GM19193 (cell line): ENCODE data around the gene OR52N2.

Experiments
- POLR2A ChIP-seq: IDR thresholded peaks from 4 replicates; pipeline ENCODE4 v1.6.1; 2011; ENCODE audit not compliant: insufficient read depth, insufficient read length; ENCODE audit errors: extremely low read depth

OR52N2 gene

DNA sequence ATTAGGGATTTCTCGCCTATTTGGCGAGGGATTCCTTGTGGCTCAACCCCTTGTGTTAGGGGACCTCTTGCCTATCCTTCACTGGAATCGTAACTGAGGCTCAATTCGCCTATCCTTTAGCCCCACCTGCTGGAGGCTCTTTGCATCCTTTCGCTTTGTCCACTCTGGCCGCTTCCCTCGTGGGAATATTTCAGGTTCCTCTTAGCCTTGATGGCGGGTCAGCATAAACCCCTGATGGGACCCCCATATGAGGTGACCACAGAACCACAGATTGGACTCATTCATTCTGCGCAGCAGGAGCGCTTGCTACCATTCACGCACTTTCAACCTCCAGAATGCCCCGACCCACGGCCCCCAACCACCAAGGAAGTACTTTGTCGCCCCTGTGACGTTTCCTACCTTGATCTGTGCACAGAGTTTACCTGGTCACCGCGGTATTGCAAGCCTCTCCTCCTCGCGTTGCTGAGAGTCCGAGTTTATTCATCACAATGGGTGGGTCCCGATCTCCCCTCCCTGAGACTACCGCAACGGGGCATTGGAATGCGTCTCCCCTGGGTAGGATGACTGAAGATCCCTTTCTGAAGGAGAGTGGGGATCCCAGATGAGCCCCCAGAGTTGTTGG, at the start of gene OR52N2:
Gene OR52N2 (plus strand): TSS at position 425 of the 622 bp plus-strand sequence. CDS start 11,412 bp downstream, outside the sequence.
- no peak for TF ChIP-seq POLR2A

DNA sequence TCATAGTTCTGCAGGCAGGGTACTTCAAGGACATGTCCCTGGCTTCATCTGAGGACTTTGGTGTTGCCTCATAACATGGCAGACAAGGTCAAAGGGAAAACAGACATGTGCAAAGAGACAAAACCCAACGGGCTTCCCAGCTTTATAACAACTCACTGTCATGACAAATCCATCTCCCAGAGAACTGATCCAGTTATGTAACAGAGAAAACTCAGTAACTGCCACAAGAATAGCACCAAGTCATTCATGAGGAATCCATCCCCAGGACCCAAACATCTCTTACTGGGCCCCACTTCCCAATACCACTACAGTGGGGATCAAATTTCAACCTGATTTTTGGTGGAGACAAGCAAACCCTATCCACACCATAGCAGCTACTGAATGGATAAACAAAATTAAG, 41.7 kb upstream of the OR52N2 start:
- no peak for TF ChIP-seq POLR2A

DNA sequence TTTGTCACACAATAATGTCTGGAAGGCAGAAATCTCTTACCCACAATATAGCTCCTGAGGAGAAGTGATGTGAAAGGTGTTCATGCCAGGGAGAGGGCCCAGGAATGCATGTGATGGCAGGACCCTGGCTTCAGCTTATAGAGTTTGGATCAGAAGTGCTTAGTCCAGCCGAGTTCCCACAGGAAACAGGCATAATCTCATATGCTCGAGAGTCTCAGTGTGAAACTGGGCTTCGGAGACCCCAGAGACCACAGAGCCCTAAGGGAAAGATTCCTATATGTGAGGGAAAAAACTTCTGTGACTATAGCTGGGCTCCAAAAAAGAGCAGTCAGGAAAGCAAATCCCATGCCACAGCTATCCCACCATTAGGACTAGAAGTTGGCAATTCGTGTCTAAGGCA, 25.5 kb upstream of the OR52N2 start, which contains the start of gene OR52N5:
Gene OR52N5 (minus strand): TSS at position 101 of the 400 bp plus-strand sequence. CDS start 4,721 bp downstream, outside the sequence.
- TF ChIP-seq POLR2A: no peak

DNA sequence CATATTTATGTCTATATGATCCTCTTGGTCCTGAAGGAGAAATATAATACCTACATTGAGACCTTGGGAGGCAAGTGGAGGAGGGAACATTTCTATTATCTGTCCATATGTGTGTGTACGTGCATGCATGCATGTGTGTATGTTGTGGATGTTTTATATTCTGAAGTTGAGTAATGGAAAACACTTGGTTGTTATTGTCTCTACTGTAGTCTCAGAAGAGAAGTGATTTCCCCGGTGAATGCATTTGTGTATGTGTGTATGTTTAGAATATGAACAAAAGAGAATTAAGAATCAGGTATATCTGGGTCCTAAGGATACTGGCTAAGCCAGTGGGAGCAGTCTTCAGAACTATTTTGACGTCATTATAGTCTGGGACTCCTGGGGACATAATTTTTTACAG, 17.6 kb upstream of the OR52N2 start, which contains the start of gene OR52N1:
Gene OR52N1 (minus strand): TSS at position 101 of the 400 bp plus-strand sequence. CDS start 2,449 bp downstream, outside the sequence.
- no peak for TF ChIP-seq POLR2A

DNA sequence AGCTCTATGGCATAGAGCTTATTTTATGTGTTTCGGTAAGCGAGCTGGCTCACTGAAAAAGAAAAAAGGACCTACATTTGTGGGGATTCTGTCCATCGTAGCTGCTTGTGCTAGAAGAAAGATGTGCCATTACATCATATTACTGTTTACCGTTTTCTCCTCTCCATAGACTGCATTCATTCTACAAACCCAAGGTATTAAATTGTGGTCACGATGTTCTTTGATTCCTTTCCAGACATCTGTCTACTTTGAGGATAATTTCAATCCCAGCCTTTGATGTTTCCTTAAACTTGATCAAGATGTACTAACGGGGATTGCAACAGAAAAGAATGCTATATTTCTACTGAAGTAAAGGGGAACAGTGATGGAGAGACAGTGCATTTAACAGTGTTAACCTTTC, 12.2 kb upstream of the OR52N2 start:
- TF ChIP-seq POLR2A: no peak

DNA sequence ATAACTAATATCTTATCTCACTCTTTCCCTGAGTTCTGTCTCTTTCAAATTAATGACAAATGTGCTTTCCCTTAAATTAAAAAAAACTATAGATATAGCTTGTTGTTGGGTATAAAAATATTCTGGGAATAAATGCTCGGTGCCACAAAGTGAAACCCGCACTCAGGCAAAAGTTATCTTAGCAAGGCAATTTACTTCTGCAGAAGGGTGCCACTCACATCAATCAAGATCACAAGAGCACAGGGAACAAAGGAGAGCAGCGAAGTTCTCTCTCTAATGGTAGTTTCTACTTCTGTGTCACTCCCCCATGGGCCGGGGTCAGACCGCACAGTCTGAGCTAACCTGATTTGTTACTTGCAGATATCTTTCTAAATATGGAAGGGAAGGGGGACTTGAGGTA, 4.7 kb upstream of the OR52N2 start:
- TF ChIP-seq POLR2A: no peak

DNA sequence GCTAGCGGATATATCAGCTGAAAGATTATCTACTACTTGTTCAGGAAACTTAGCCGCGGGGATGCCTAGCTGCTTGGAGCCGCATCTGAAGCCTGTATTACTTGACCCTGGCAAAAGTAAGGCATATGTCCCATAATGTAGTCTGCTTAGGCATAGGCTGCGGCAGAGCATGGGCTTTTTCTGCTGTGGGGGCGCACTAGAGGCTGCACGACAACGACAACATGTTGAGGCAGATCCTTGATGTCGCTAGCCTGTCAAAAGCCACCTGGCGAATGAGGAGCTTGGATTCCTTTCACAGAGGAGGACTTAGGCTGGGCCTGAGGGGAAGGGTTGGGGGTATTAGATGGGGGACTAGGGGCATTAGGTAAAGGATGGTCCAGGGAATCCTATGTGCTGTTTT, 1.1 kb upstream of the OR52N2 start:
- no peak for TF ChIP-seq POLR2A

DNA sequence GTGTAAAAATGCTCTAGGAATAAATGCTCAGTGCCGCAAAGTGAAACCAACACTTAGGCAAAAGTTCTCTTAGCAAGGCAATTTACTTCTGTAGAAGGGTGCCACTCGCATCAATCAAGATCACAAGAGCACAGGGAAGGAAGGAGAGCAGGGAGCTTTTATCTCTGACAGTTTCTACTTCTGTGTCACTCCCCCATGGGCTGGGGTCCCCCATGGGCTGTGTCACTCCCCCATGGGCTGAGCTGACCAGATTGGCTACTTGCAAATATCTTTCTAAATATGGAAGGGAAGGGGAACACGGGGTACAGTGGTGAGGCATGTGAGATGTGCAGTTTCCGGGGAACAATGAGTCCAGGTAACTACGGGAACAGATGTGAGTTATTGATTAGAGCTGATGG, 397 bp downstream of the OR52N2 start:
- TF ChIP-seq POLR2A: no peak

DNA sequence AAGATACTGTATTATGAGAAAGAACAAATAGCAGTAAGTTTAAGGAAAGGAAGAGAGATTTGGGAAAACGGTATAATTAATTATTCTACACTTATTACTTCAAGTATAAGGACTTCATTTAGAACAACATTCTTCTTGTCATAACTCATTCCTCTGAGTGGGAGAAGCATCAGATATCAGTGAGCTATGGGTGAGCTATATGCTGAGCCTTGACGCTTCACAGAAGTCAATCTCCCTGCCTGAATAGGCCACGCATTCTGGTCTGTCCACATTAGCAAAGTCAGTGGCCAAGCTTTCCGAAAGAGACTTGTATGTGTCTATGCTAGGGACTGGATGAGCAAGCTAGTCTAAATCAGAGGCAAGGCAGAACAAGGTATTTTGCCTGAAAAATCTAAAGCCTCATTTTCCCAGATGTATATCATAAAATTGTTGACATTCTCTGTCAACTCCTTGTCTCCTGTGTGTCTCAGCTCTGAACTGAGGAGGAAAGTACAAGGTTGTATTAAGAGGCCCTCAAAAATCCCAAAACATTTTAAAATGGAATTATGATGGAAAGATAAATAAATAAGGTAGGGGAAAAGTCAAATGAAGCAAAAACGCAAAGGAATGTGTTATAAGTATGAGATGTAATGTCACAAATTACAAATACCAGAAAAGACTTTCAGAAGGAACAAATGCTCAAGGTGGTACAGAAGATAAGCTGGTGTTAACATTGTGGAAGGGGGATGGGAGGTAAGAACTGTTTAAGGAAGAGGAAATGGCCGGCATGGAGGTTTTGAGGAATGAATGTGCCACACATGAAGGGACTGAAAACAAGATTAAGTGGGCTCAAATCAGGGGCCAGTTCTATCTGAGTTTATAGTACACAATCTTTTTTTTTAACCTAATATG, 1.4 kb downstream of the OR52N2 start:
- TF ChIP-seq POLR2A: no peak

DNA sequence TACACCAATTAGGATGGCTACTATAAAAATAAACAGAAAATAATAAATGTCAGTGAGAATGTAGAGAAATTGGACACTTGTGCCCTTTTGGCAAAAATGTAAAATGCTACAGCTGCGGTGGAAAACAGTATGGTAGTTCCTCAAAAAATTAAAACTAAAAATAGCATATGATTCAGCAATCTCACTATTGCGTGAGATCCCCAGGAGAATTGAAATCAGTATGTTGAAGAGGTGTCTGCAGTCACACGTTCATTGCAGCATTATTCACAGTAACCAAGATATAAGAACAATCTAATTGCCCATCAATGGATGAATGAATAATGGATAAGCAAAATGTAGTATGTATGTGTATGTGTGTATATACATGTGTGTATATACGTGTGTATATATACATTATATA, 6.8 kb downstream of the OR52N2 start:
- TF ChIP-seq POLR2A: no peak

DNA sequence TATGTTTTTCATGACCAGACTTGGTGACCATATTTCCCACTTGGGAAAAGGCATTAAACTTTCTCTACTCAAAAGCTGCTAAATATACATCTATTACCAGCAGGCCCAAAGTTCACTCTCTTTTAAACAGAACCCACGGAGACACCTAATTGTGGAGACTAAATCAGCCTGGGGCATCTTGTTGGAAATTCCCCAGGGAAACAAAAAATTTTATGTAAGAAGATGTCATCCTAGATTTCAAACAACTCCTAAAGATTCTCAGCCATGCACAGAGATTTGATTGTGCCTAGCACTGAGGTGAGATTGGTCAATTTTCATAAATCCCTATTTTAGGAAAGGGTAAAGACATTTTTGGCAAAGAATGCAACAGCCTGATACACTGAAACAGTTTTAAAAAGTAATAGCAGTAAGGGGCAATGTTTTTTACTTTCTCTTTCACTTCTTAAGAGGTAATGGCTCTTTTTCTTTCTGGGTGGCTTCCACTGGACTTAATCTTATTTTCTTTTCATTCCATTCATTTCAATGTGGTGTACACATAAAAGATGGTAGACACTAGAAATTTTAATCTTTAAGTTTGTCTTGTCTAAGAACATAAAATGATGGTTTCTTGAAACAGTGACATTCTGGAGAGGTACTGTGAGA, 9.6 kb downstream of the OR52N2 start:
- TF ChIP-seq POLR2A: no peak

DNA sequence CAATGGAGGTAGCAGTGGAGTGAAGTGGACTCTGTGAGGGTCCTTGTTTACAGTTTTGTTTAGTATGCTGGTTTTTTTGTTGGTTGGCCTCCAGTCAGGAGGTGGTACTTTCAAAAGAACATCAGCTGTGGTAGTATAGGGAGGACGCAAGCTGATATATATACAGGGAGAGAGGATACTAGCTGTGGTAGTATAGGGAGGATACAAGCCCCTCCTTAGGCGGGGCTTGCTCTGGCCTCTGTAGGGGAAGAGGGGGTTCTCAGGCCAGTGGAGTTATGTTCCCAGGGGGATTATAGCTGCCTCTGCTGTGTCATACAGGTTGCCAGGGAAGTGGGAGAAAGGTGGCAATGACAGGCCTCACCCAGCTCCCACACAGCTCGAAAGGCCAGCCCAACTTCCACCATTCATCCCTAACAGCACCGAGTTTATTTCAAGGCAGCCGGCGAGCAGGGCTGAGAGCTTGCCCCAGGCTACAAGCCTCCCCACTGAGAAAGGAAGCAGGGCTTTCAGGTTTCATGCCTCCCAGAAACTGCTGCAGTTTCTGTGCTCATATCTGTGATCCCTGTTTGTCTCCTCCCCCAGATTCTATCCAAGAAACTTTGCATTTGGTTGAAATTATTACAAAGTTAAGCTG, 22.6 kb downstream of the OR52N2 start:
- TF ChIP-seq POLR2A: no peak

DNA sequence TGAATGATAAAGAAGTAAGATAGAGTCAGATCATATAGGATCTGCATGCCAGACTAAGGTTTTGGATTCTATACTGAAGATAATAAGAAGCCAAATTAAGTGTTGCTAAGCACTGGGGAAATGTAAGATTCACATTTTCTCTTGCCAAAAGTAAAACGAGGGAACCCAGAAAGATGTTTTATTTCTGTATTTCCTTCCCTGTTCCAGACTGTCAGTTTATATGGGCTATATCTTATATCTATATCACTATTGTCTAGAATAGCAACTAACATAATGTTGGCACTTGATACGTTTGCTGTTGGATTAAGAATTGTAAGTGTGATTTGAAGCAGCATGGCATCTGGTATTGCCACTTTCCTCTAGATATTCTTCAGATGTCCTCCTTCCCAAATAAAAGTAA, 24.7 kb downstream of the OR52N2 start:
- no peak for TF ChIP-seq POLR2A

DNA sequence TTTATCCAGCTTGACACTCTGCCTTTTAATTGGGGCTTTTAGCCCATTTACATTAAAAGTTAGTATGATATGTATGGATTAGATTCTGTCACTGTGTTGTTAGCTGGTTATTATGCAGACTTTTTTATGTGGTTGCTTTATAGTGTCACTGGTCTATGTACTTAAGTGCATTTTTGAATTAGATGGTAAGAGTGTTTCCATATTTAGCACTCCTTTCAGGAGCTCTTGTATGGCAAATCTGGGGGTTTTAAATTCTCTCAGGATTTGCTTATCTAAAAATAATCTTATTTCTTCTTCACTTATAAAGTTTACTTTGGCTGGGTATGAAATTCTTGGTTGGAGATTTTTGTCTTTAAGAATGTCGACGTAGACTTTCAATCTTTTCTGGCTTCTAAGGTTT, 29.0 kb downstream of the OR52N2 start:
- no peak for TF ChIP-seq POLR2A

DNA sequence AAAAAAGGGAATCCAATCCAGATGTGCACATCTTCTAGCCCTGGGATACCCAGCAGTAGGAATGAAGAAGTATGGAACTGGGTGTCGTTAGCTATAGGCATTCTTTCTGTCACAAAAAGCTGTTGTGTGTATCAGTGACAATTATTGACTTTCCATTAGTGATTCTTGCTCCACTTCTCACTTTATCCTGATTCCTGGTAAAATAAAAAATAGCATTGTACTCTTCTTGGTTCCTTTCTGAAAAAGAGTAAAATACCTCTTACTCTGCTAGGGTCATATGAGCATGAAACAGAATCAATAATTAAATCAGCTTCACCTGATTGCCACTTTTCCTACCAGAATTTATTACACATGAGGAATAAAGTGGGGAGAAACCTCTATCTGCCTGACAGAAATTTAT, 33.1 kb downstream of the OR52N2 start, which contains the start of gene OR52E6:
Gene OR52E6 (minus strand): TSS at position 101 of the 400 bp plus-strand sequence. CDS start 0 bp downstream, at position 101.
- no peak for TF ChIP-seq POLR2A

DNA sequence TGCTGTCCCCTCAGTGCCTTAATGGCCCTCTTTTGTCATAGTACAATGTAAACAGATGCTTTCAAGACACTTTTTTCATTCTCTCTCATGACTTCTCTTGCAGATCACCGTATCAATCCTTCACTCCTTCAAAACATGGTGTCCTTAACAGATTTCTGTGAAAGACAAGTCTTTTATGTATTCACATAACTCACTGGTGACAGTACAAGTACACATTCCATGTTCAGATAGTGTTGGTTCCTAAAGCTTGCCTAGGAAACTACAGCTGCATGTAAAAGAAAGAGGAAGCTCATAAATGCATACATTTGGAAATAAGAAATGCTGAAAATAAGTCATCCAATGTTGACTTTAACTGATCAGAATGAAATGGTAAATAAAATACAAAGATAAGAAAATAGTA, 38.0 kb downstream of the OR52N2 start:
- TF ChIP-seq POLR2A: no peak

DNA sequence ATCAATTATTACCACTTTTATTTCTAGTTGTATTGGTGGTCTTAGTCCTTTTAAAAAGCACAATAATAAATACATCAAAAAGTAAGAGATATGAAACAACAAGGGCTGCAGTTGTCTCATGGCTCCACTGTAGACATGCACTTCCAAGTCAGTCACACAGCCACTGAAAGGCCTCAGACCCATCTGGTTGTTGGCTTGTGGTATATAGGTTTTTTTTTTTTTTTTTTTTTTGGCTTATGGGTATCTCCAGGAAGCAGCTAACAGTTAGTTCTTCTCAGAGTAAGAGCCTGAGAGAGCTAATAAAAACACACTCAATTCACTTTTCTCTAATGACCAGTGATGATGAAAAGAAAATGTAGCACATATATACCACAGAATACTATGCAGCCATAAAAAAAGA, 39.0 kb downstream of the OR52N2 start:
- TF ChIP-seq POLR2A: no peak
